Measurements from ENCODE around the gene C8B.

GRCh38 chr1:56986397-56986796 is 20.6 kb upstream of the C8B start:
- TF ChIP-seq CTCF (IDR thresholded peaks at IDR 0.05) (no peak), EZH2 (IDR thresholded peaks at IDR 0.05; ENCODE audit: borderline replicate concordance, insufficient read depth, low read depth, low read length, poor library complexity, severe bottlenecking) (no peak)

Measured in B cell (primary cell).